Right atrium auricular region (tissue), 2 donors: ENCODE data around the gene ETV6. TPM values are rescaled to one million over a fixed set of nuclear protein-coding genes. Genes with fewer than 3 reads are reported as not detected.

Experiments used
- DNase-seq: peaks from one replicate; pipeline ENCODE4 v3.0.0-alpha.2; 2019; ENCODE audit warnings: low spot score
- H3K27ac ChIP-seq, 2 donors: fragments of 200-600 bp; sonication (generic); 1 replicate in 1 of 2; 2 replicates in 1 of 2; pipeline ENCODE4 v1.5.1; 2016 to 2019
- H3K27me3 ChIP-seq, 2 donors: fragments of 200-600 bp; sonication (generic); one replicate each; pipeline versions ENCODE4 v1.5.1 to v1.6.0; 2017 to 2019
- H3K36me3 ChIP-seq: fragments of 200-600 bp; sonication (generic); one replicate; pipeline ENCODE4 v1.5.1; 2016
- H3K4me1 ChIP-seq, 2 donors: fragments of 200-600 bp; sonication (generic); one replicate each; pipeline versions ENCODE4 v1.5.1 to v1.6.0; 2017 to 2019
- H3K4me3 ChIP-seq, 2 donors: fragments of 200-600 bp; sonication (generic); 1 replicate in 1 of 2; 2 replicates in 1 of 2; pipeline ENCODE4 v1.5.1; 2017 to 2019; ENCODE audit warnings: mild to moderate bottlenecking in 1 of 2, moderate library complexity in 1 of 2
- H3K9me3 ChIP-seq, 2 donors: fragments of 200-600 bp; sonication (generic); one replicate each; pipeline ENCODE4 v1.5.1; 2019
- total RNA-seq, 2 donors: library from RNA; depleted of rRNA; stranded (reverse); fragments of >200 nt; gene quantifications; one replicate each; pipeline ENCODE4 v1.1.0, GENCODE V29; 2016
- TF ChIP-seq, protein P1 (sequence below), 2 donors: fragments of 200-600 bp; sonication (generic); IDR thresholded peaks; one replicate each; pipeline ENCODE4 v1.5.1; 2019; ENCODE audit warnings: antibody characterized with exemption in 2 of 2

ETV6 gene
- total RNA-seq, 2 donors from 2014 or later = 6.7 TPM

DNA sequence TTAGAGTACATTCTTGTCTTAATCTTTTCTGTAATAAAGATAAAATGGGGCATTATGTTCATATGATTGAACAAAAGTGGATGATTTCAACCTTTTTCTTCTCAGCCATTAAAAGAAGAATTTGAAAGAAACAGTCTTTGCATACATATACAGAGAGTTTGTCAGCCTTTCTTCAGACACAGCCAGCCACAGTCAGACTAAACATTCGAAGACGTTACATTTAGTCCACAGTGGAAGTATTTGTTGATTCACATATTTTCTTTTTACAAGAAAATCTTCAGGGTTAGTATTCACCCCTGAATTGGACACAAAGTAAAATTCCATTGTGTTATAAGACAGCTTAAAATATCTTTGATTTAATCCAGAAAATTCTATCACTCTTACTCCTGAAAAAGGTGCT lies 36.2 kb downstream of the ETV6 start:
- no peaks in the 10 kb centered on the region for H3K27me3 ChIP-seq
- H3K4me3 ChIP-seq = no peak overlapping the region
- TF ChIP-seq, protein P1, sequence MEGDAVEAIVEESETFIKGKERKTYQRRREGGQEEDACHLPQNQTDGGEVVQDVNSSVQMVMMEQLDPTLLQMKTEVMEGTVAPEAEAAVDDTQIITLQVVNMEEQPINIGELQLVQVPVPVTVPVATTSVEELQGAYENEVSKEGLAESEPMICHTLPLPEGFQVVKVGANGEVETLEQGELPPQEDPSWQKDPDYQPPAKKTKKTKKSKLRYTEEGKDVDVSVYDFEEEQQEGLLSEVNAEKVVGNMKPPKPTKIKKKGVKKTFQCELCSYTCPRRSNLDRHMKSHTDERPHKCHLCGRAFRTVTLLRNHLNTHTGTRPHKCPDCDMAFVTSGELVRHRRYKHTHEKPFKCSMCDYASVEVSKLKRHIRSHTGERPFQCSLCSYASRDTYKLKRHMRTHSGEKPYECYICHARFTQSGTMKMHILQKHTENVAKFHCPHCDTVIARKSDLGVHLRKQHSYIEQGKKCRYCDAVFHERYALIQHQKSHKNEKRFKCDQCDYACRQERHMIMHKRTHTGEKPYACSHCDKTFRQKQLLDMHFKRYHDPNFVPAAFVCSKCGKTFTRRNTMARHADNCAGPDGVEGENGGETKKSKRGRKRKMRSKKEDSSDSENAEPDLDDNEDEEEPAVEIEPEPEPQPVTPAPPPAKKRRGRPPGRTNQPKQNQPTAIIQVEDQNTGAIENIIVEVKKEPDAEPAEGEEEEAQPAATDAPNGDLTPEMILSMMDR (IDR thresholded peaks at IDR 0.05) = no peak
- DNase-seq = no peak
- no peaks in the 10 kb centered on the region for H3K36me3 ChIP-seq
- H3K4me1 ChIP-seq = peaks cover 0 to 9% of the 10 kb centered on the region in 2 donors
- H3K9me3 ChIP-seq = no peaks in the 10 kb centered on the region
- no peak overlapping the region for H3K27ac ChIP-seq

DNA sequence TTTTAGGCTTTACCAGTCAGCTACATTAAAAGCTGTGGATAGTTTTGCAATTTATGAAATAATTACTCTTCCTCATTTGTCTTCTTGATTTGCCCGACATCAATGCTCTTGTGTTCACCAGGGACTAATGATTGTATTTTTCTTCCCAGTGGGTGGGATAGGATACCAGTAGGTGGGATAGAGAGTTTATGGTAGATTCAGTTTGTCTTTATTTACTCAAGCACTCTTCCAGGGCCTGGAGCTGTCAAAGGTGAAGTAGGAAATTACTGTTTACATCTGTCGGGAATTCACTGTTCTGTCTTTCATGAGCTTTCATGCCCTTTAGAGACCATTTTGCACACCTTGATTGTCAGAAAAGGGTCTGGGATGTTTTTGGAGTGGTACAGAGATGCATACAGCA lies 36.6 kb downstream of the ETV6 start:
- no peak overlapping the region for H3K27ac ChIP-seq
- H3K36me3 ChIP-seq = no peaks in the 10 kb centered on the region
- TF ChIP-seq, protein P1 (IDR thresholded peaks at IDR 0.05) = no peak
- no peak for DNase-seq
- no peaks in the 10 kb centered on the region for H3K9me3 ChIP-seq
- H3K4me1 ChIP-seq = peaks cover 0 to 9% of the 10 kb centered on the region in 2 donors
- no peak overlapping the region for H3K4me3 ChIP-seq
- H3K27me3 ChIP-seq = no peaks in the 10 kb centered on the region

DNA sequence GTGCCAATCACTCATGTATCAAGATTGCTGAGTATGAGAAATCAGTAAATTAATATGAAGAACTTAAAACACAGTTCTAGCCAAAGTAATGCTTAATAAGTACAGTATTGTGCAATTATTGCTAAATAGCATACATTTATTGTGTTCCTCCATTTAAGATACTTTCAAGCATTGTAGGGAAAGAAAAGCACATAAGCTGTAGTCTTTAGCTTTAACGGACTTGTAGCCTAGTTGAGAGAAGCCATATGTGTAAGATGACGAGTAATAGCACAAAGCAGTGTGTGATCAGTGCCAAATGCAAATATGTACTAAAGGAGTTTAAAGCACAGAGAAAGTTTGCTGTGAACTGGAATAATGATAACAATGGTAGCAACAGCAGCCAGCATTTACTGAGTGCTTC lies 38.1 kb downstream of the ETV6 start:
- Histone ChIP-seq H3K27ac (no peak overlapping the region), H3K36me3 (no peaks in the 10 kb centered on the region), H3K4me3 (no peak overlapping the region), H3K27me3 (no peaks in the 10 kb centered on the region), H3K9me3 (no peaks in the 10 kb centered on the region), H3K4me1 (peaks cover 0 to 9% of the 10 kb centered on the region in 2 donors)
- DNase-seq = no peak
- TF ChIP-seq, protein P1 (IDR thresholded peaks at IDR 0.05) = no peak

DNA sequence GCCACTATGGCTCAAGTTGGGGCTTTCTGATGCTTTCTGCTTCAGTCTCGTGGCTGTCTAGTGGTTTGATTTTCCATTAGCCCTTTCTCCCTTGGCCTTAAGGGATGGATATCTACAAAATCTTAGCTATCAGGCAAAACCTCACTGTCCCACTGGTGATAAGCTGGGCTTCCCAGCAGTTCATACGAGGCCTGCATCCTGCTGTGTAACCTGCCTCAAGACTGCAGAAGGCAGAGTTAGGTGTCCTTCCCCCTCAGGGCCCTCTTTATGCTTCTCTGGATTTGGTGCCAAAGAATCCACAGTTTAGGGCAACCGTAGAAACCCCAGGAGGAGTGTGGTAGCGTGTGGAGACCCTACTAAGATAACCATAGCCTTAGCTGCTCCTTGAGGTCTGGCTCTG lies 38.9 kb downstream of the ETV6 start:
- H3K9me3 ChIP-seq = no peaks in the 10 kb centered on the region
- DNase-seq = no peak
- H3K36me3 ChIP-seq = no peaks in the 10 kb centered on the region
- peaks cover 0 to 13% of the 10 kb centered on the region in 2 donors for H3K4me1 ChIP-seq
- TF ChIP-seq, protein P1 (IDR thresholded peaks at IDR 0.05) = no peak
- H3K27me3 ChIP-seq = no peaks in the 10 kb centered on the region
- H3K4me3 ChIP-seq = no peak overlapping the region
- H3K27ac ChIP-seq = no peak overlapping the region

DNA sequence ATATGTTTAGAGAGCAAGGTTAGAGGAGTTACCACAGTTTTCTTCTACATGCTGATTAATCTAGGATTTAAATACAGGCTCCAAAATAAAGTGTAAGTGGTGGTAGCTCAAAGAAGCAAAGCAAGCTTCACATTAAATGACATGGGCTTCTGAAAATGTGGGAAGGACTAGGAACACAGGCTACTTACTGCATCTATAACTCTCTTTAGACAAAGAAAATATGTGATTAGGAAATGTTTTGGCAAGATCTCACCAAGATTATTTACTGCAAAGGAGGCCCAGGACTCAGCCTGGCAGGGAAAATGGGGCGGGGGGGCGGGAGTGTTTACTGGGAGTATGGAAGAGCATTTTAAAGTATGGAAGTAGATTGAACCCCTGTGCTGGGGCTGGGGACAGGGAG lies 39.4 kb downstream of the ETV6 start:
- H3K36me3 ChIP-seq = no peaks in the 10 kb centered on the region
- H3K27ac ChIP-seq = no peak overlapping the region
- peaks cover 0 to 17% of the 10 kb centered on the region in 2 donors for H3K4me1 ChIP-seq
- TF ChIP-seq, protein P1 (IDR thresholded peaks at IDR 0.05) = no peak
- H3K27me3 ChIP-seq = no peaks in the 10 kb centered on the region
- no peak for DNase-seq
- no peaks in the 10 kb centered on the region for H3K9me3 ChIP-seq
- no peak overlapping the region for H3K4me3 ChIP-seq

DNA sequence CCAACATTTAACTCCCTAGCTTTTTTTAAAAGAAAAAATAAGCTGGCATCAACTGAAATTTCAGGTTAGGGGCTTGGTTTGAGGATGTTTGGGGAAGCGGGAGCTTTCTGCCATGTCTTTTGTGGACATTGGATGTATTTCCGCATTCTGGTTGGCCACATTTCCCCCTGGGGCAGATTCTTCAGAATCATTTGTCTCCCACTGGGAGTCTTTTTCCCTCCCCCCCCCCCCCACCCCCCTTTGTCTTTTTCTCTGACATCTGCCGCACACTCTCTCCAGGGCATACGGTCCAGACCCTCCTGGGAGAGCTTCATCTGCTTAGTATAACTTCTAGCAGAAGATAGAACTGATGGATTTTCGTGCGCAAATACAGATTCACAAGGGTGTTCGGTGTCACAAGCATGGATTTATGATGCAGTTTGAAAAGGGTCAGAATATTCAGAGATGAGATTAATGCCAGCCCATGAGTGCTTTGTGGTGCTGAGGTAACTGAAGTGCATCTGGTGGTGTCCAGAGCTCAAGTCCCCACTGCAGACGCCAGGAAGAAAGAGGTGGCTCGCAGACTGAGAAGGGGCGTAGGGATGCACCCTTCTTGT lies 40.2 kb downstream of the ETV6 start:
- Histone ChIP-seq H3K9me3 (no peaks in the 10 kb centered on the region), H3K27ac (no peak overlapping the region), H3K36me3 (no peaks in the 10 kb centered on the region), H3K4me3 (no peak overlapping the region), H3K27me3 (no peaks in the 10 kb centered on the region), H3K4me1 (peaks cover 0 to 17% of the 10 kb centered on the region in 2 donors)
- no peak for DNase-seq
- TF ChIP-seq, protein P1 (IDR thresholded peaks at IDR 0.05) = no peak
